DLD1 (cell line): ENCODE data around the gene LRRC63.
"Not testable (repeated sequence)": the region's sequence is repeated elsewhere in the genome, so short reads cannot be mapped to it uniquely, and the experiment has no call there.

Experiments used
- in situ Hi-C: cut with HindIII; loops from 2 replicates; pipeline ENCODE4 v1.10.0; 2017; ENCODE audit warnings: low sequenced_read_pairs

Gene LRRC63

GRCh38 chr13:46181840-46182490, 29.8 kb upstream of the LRRC63 start, which contains the start of gene LCP1:
LCP1 (minus strand) TSS chr13:46182177; CDS start chr13:46159662, 22,515 bp downstream.
- in situ Hi-C loops: no loop called here

GRCh38 chr13:46182491-46182877, 29.2 kb upstream of the LRRC63 start:
- in situ Hi-C loops: no loop called here

- in situ Hi-C loops: no loop called here
These were observed 28.4 kb upstream of the LRRC63 start for GRCh38 chr13:46183018-46183946.

GRCh38 chr13:46184277-46184699, 27.4 kb upstream of the LRRC63 start:
- in situ Hi-C loops: no loop called here

- in situ Hi-C loops: no loop called here
These were observed 26.1 kb upstream of the LRRC63 start for GRCh38 chr13:46185634-46186033.

GRCh38 chr13:46192412-46192811, 19.3 kb upstream of the LRRC63 start:
- in situ Hi-C loops: no loop called here

GRCh38 chr13:46195016-46195415, 16.7 kb upstream of the LRRC63 start:
- in situ Hi-C loops: no loop called here

- in situ Hi-C loops: no loop called here
These were observed 14.3 kb upstream of the LRRC63 start for GRCh38 chr13:46197299-46198048.

GRCh38 chr13:46198696-46199193, 13.0 kb upstream of the LRRC63 start:
- in situ Hi-C loops: no loop called here

GRCh38 chr13:46202188-46202795, 9.4 kb upstream of the LRRC63 start:
- in situ Hi-C loops: no loop called here

GRCh38 chr13:46202966-46203365, 8.8 kb upstream of the LRRC63 start:
- in situ Hi-C loops: no loop called here

- in situ Hi-C loops: no loop called here
These were observed 5.6 kb upstream of the LRRC63 start for GRCh38 chr13:46206143-46206542.

- in situ Hi-C loops: no loop called here
These were observed 3.9 kb upstream of the LRRC63 start for GRCh38 chr13:46207828-46208227.

- in situ Hi-C loops: no loop called here
These were observed 1.2 kb upstream of the LRRC63 start for GRCh38 chr13:46210362-46211083.

- in situ Hi-C loops: no loop called here
These were observed 629 bp upstream of the LRRC63 start for GRCh38 chr13:46211116-46211482.

- in situ Hi-C loops: no loop called here
These were observed 1.5 kb downstream of the LRRC63 start for GRCh38 chr13:46213242-46213641.

GRCh38 chr13:46214741-46215140, 3.0 kb downstream of the LRRC63 start:
- in situ Hi-C loops: not testable (repeated sequence)

GRCh38 chr13:46220234-46220633, 8.5 kb downstream of the LRRC63 start:
- in situ Hi-C loops: not testable (repeated sequence)

GRCh38 chr13:46229251-46229650, 17.5 kb downstream of the LRRC63 start:
- in situ Hi-C loops: no loop called here

GRCh38 chr13:46232281-46232680, 20.6 kb downstream of the LRRC63 start:
- in situ Hi-C loops: no loop called here
